ENCODE measurements around the gene PDE8A.

DNA sequence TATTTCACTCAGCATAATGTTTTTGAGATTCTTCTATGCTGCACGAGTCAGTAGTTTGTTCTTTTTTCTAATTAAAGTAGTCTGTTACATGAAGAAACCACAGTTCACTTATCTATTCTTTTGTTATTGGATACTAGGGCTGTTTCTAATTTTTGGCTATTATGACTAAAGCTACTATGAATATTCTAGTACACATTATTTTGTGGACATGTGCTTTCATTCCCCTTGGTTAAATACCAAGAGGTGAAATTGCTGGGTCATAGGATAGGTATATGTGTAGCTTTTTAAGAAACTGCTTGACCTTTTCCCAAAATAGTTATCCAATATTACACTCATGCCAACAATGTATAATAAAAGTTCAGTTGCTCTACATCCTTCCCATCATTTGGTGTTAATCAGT, 8.9 kb downstream of the PDE8A start:
- TF ChIP-seq, protein P1, sequence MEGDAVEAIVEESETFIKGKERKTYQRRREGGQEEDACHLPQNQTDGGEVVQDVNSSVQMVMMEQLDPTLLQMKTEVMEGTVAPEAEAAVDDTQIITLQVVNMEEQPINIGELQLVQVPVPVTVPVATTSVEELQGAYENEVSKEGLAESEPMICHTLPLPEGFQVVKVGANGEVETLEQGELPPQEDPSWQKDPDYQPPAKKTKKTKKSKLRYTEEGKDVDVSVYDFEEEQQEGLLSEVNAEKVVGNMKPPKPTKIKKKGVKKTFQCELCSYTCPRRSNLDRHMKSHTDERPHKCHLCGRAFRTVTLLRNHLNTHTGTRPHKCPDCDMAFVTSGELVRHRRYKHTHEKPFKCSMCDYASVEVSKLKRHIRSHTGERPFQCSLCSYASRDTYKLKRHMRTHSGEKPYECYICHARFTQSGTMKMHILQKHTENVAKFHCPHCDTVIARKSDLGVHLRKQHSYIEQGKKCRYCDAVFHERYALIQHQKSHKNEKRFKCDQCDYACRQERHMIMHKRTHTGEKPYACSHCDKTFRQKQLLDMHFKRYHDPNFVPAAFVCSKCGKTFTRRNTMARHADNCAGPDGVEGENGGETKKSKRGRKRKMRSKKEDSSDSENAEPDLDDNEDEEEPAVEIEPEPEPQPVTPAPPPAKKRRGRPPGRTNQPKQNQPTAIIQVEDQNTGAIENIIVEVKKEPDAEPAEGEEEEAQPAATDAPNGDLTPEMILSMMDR (IDR thresholded peaks at IDR 0.05; ENCODE audit: extremely low read depth in 1 of 2, insufficient read depth in 1 of 2, low read depth in 1 of 2, low read length in 2 of 2): no peak
- TF ChIP-seq GATA2 (IDR thresholded peaks at IDR 0.05; ENCODE audit: insufficient read depth, insufficient read length, low read depth, low read length): no peak
- no peak for TF ChIP-seq MYC (IDR thresholded peaks at IDR 0.05; ENCODE audit: low read depth, low read length)
